C1 segment of cervical spinal cord (tissue), 14 donors: ENCODE results near the gene STK16.
A peak's percentile ranks its signal among the peaks of the same experiment; 100 is the strongest.
"Not testable (repeated sequence)": the region's sequence is repeated elsewhere in the genome, so short reads cannot be mapped to it uniquely, and the experiment has no call there.

ENCODE experiments used
- DNase-seq, 14 donors: peaks; one replicate each; lab custom pipeline; 2025; lab: John Stamatoyannopoulos, UW

Gene STK16

DNA sequence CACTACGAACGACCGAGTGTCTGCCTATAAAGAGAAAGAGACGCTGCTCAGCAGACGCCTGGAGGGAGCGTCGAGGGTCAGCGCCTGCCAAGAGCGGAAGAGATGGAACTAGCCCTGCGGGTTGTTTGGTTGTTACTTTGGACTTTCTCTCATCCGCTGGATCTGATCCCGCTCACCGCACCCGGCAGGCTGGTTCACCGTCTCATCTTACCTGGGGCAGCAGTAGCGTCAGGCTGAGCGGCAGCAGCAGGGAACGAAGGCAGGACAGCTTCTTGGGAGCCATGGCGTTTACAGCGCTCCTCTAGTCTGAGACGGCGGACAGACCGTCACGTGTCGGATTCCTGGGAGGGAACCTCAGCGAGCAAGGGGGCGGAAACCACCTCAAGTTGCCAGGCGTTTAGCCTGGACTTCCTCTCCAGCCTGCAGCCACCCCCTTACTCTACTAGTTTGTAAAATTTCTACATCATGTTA is 2.0 kb upstream of the STK16 start:
- peak in 3 of 14 donors; percentile 8 to 18 (median 12) for DNase-seq

GRCh38 chr2:219244789-219245147 is 511 bp upstream of the STK16 start:
- DNase-seq: no peak

DNA sequence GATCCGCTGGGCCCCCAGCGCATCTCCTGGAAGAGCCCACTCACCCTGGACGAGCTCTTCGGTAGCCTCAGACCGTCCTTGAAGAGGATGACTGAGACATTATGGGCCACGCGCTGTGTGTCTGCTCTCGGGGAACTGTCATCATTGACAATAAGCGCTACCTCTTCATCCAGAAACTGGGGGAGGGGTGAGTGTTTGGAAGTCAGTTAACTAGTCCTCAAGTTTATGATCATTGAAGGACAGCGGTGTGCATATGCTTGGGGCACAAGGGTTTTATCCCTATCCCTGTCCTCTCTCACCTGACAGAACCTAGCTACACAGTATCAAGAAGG is 586 bp downstream of the STK16 start:
- no peak for DNase-seq

DNA sequence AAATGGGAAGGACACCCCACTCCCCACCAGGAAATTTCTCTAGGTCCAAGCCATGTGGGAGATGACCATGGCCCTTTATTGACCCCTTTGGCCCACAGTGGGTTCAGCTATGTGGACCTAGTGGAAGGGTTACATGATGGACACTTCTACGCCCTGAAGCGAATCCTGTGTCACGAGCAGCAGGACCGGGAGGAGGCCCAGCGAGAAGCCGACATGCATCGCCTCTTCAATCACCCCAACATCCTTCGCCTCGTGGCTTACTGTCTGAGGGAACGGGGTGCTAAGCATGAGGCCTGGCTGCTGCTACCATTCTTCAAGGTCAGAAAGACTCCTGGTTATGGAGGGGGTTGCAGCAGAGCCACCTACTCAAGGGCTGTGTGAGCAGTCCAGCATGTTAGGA is 1.3 kb downstream of the STK16 start:
- no peak for DNase-seq

- DNase-seq: no peak
Observed at GRCh38 chr2:219247678-219248642, 2.7 kb downstream of the STK16 start.

DNA sequence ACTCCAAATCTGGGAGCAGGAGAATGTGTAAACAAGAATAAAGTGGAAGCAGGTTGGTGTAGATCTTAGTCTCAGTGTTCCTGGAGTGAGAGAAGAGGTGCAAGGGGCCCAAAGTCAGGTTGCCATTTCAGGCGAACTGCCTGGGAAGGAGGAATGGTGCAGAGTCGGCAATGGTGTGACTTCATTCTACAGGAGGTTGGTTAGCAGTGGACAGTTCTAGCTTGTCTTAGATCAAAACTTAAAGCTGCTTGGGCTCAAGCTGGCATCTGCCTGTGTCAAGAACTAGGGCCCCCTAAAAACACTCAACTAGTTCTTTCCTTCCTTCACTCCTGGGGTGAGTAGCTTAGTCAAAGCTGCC is 3.5 kb downstream of the STK16 start:
- no peak for DNase-seq

DNA sequence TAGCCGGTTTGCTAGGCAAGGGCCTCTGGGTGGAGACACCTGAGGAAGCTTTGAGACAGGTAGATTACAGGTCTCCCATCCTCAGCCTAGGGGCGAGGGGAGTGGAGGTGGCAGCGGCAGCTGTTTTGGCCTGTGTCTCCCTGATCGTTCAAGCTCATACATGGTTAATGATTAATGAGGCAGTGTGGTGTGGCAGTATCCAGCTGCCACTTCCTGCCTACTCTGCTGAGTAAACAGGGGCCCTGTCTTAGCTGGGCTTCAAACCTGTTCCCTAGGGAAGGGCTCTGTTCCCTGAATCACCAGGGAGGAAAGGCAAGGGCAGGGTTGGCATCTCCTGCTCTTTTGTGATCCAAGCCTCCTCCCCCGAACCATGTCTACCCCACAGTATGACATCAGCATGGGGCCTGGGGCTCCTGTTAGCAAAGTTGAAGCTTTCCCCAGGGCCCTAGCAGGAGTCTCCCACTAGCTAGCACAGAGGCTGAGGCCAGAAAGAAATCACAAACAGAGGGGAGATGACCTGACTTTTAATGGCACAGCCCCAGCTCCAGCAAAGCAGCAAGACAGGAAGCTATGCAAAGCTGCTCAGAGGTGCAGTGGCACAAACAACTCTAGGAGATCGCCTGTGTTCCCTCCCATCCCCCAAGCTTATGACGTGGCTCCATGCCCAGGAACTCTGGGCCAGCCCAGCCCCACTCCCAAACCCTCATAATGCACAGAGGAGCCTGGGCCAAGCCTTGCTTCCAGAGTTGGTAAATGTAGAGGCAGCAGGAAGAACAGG is 4.1 kb downstream of the STK16 start:
- peak in 12 of 14 donors; percentile 10 to 70 (median 55) for DNase-seq

GRCh38 chr2:219250049-219250781 is 4.9 kb downstream of the STK16 start:
- DNase-seq: no peak

GRCh38 chr2:219251656-219252055 is 6.4 kb downstream of the STK16 start:
- no peak for DNase-seq

DNA sequence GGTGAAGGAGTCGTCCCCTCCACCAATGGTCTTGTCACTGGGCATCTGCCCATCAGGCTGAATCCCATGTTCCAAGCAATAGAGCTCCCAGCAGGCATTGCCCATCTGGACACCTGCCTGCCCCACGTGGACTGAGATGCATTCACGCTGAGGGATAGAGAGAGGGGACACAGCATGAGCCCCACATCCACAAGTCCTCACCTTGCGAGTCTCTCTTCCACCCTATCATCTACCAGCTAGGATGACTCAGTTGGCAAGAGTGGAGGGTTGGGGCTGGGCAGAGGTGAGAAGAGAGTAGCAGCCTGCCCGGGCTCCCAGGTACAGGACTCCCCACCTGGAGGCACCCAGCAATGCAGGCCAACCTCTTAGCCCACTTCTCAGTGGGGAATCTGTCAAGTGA is 6.8 kb downstream of the STK16 start:
- DNase-seq: peak in 1 of 14 donors; percentile 54

GRCh38 chr2:219252570-219252899 is 7.3 kb downstream of the STK16 start:
- DNase-seq: peak in 1 of 14 donors; percentile 59

DNA sequence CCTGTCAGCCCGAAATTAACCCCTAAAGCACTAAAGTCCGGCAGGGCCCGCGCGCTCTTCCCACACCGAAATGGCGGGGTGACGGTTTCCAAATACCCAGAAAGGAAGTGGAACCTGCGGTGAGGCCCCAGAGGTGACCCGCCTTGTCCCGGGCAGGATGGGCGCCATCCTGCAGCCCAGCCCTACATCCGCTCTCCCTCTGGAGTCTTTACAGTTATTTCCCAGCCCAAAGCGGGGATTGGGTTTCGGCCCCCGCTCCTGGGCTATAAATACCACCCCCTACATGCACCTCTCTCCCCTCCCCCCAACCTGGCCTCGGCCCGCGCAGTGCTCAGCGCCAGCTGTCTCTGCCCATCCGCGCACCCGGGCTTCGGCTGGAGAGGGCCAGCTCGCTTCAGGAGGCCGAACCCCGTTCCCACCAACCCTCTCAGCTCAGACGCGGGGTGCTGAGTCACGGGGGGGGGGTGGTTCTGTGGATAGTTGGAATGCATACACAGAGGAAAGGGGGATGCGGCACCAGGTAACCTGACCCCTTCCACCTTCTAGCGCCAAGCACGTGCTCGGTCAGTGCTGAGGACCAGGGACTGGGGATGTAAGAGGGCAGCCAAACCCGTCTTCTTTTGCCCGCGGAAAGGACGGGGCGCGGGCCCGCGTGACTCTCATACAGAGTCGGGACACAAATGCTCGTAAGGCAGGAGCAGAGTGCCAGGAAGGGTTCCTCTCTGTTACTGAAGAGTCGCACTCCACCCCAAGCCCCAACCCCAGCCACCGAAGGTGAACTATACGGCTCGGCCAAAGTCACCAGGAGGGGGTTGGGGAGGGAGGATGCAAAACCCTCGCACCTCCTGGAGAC is 7.8 kb downstream of the STK16 start, which contains the start of gene TUBA4B:
TUBA4B (plus strand) TSS at position 344 of the 853 bp plus-strand sequence; CDS start at position 509, 165 bp downstream.
- peak in 2 of 14 donors; percentile 37 to 67 for DNase-seq

- peak in 12 of 14 donors; percentile 43 to 86 (median 63) for DNase-seq
Observed at GRCh38 chr2:219253753-219254589, 8.7 kb downstream of the STK16 start, which contains the start of gene TUBA4A. Gene TUBA4A (minus strand): TSS chr2:219253918. CDS start chr2:219253858, 60 bp downstream.

- peak in 1 of 14 donors; percentile 45 for DNase-seq
Observed at GRCh38 chr2:219254590-219255201, 9.4 kb downstream of the STK16 start.

GRCh38 chr2:219258942-219259341 is 13.7 kb downstream of the STK16 start:
- not testable (repeated sequence) for DNase-seq

DNA sequence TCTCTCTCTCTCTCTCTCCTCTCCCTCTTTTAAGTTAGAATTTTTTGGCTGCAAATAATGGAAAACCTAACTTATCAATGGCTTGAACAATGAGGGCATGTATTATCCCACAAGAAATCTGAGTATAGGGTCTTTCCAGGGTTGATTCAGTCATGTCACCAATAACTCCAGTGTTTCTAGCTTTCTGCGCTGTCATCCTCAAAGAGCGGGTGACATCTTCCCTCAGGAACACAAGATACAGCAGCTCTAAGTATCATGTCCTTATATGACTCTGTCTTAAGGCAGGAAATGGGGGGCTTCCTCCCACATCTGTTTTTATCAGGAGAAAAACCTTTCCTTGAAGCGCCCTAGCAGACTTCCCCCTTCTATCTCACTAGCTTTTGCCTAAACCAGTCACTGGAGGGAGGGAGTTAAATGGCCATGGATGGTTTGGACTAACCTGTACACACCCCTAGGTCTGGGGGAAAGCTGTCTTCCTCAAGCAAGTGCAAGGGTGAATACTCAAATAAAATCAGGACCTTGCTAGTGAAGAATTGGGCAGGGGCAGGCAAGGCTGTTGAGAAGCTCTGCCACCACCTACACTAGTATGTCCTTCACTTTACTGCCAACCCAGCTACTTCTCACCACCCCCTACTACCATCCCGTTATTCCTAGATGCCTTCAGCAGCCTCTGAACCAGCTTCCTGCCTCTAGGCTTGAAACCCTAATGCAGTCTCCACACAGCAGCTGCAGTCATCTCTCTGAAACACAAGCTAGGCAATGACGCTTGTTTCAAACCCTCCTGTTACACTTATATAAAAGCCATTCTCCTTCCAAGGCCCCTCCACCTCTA is 16.0 kb downstream of the STK16 start:
- no peak for DNase-seq

- DNase-seq: no peak
Observed at GRCh38 chr2:219266232-219266631, 21.0 kb downstream of the STK16 start.

DNA sequence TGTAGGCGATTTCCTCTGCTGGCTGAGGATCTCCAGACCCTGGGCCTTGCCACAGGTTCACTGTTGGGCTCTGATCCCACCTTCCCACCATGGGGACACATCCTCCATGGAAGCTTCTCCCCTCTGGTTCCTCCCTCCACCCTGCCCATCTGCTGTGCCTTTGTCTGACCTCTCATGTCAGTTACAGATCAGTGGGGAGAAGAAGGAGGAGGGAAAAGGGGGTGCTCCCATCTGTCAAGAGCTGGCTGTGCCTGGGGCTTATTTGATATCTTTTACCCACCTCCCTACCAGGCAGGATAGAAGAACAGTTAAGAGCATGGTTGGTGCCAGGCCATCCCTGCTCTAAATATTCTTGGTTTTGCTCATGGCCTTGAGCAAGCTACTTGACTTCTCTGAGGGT is 21.6 kb downstream of the STK16 start:
- no peak for DNase-seq

GRCh38 chr2:219268294-219268693 is 23.0 kb downstream of the STK16 start:
- DNase-seq: no peak
